Measurements from ENCODE around the gene COL15A1. TPM values are rescaled to one million over a fixed set of nuclear protein-coding genes. Genes with fewer than 3 reads are reported as not detected.

The COL15A1 gene
- polyA plus RNA-seq, 1 donor (not counting 4 experiments of a cell fraction or from before 2014, with no cell fraction given), result not detected

- H3K27me3 ChIP-seq (ENCODE audit: control insufficient read depth, extremely low read depth, insufficient read depth, low read length), result no peaks in the 10 kb centered on the region
- dilution Hi-C loops (cut with MboI; ENCODE audit: extremely low pct_ligation_motif_present, low sequenced_read_pairs), result no loop called here
- no peak overlapping the region for H2AFZ ChIP-seq (ENCODE audit: control insufficient read depth, low read length)
- H3K4me2 ChIP-seq (ENCODE audit: control insufficient read depth, extremely low read depth, insufficient read depth, low read depth, low read length), result no peak overlapping the region
- no peak overlapping the region for H3K9ac ChIP-seq (ENCODE audit: control insufficient read depth, extremely low read depth, insufficient read depth, low read length)
- H3K9me1 ChIP-seq (ENCODE audit: control insufficient read depth, extremely low read depth, insufficient read depth, low read length), result no peaks in the 10 kb centered on the region
- H3K4me1 ChIP-seq (ENCODE audit: control insufficient read depth, extremely low read depth, insufficient read depth, low read length), result no peaks in the 10 kb centered on the region
- TF ChIP-seq EZH2 (IDR thresholded peaks at IDR 0.05; ENCODE audit: low read length) (no peak), CTCF (optimal IDR thresholded peaks at IDR 0.05 in 1 of 3, IDR thresholded peaks at IDR 0.05 in 1 of 3, conservative IDR thresholded peaks at IDR 0.05 in 1 of 3; ENCODE audit: extremely low read depth in 1 of 3, insufficient read depth in 2 of 3, low read length in 3 of 3) (peak in 1 of 3 experiments; percentile 10)
- FAIRE-seq (no peak), DNase-seq (ENCODE audit: low read depth, low spot score) (no peak)
- no peaks in the 10 kb centered on the region for H3K79me2 ChIP-seq (ENCODE audit: control insufficient read depth, insufficient read depth, low read length)
- H4K20me1 ChIP-seq (ENCODE audit: control insufficient read depth, extremely low read depth, insufficient read depth, low read length), result no peaks in the 10 kb centered on the region
- H3K27ac ChIP-seq (ENCODE audit: control insufficient read depth, insufficient read depth, low read length), result no peak overlapping the region
- H3K4me3 ChIP-seq (ENCODE audit: control insufficient read depth in 2 of 3, extremely low read depth in 1 of 3, insufficient read depth in 2 of 3, low read depth in 1 of 3, low read length in 3 of 3), result no peak overlapping the region
- H3K36me3 ChIP-seq (ENCODE audit: control insufficient read depth in 2 of 2, extremely low read depth in 1 of 2, insufficient read depth in 2 of 2, low read length in 2 of 2), result no peaks in the 10 kb centered on the region
- peaks cover 3% of the 10 kb centered on the region for H3K9me3 ChIP-seq (ENCODE audit: control insufficient read depth, low read depth, low read length)
Observed at GRCh38 chr9:99012957-99013512, 69.3 kb downstream of the COL15A1 start.

- Histone ChIP-seq H3K4me3 (ENCODE audit: control insufficient read depth in 2 of 3, extremely low read depth in 1 of 3, insufficient read depth in 2 of 3, low read depth in 1 of 3, low read length in 3 of 3) (no peak overlapping the region), H3K36me3 (ENCODE audit: control insufficient read depth in 2 of 2, extremely low read depth in 1 of 2, insufficient read depth in 2 of 2, low read length in 2 of 2) (no peaks in the 10 kb centered on the region), H3K79me2 (ENCODE audit: control insufficient read depth, insufficient read depth, low read length) (no peaks in the 10 kb centered on the region), H3K4me2 (ENCODE audit: control insufficient read depth, extremely low read depth, insufficient read depth, low read depth, low read length) (no peak overlapping the region), H3K9ac (ENCODE audit: control insufficient read depth, extremely low read depth, insufficient read depth, low read length) (no peak overlapping the region), H3K27me3 (ENCODE audit: control insufficient read depth, extremely low read depth, insufficient read depth, low read length) (no peaks in the 10 kb centered on the region), H3K27ac (ENCODE audit: control insufficient read depth, insufficient read depth, low read length) (no peak overlapping the region), H4K20me1 (ENCODE audit: control insufficient read depth, extremely low read depth, insufficient read depth, low read length) (no peaks in the 10 kb centered on the region), H3K9me1 (ENCODE audit: control insufficient read depth, extremely low read depth, insufficient read depth, low read length) (no peaks in the 10 kb centered on the region), H2AFZ (ENCODE audit: control insufficient read depth, low read length) (no peak overlapping the region), H3K9me3 (ENCODE audit: control insufficient read depth, low read depth, low read length) (peaks cover 3% of the 10 kb centered on the region), H3K4me1 (ENCODE audit: control insufficient read depth, extremely low read depth, insufficient read depth, low read length) (no peaks in the 10 kb centered on the region)
- no peak for DNase-seq (ENCODE audit: low read depth, low spot score)
- FAIRE-seq, result no peak
- no peak for TF ChIP-seq EZH2 (IDR thresholded peaks at IDR 0.05; ENCODE audit: low read length)
- TF ChIP-seq CTCF (optimal IDR thresholded peaks at IDR 0.05 in 1 of 3, IDR thresholded peaks at IDR 0.05 in 1 of 3, conservative IDR thresholded peaks at IDR 0.05 in 1 of 3; ENCODE audit: extremely low read depth in 1 of 3, insufficient read depth in 2 of 3, low read length in 3 of 3), result no peak
- dilution Hi-C loops (cut with MboI; ENCODE audit: extremely low pct_ligation_motif_present, low sequenced_read_pairs), result no loop called here
Observed at GRCh38 chr9:99013550-99013949, 69.8 kb downstream of the COL15A1 start.
